GM11168 (cell line): ENCODE data around the gene GRK4.

Experiments used
- in situ Hi-C: fragments of 300-500 bp; cut with MboI; formaldehyde crosslinking; loops from one replicate; pipeline ENCODE4 v1.12.0; 2022; ENCODE audit warnings: low sequenced_read_pairs; ENCODE audit not compliant: unreplicated experiment

Gene GRK4

GRCh38 chr4:3085948-3086670 lies 122.7 kb downstream of the GRK4 start:
- in situ Hi-C loops = no loop called here

DNA sequence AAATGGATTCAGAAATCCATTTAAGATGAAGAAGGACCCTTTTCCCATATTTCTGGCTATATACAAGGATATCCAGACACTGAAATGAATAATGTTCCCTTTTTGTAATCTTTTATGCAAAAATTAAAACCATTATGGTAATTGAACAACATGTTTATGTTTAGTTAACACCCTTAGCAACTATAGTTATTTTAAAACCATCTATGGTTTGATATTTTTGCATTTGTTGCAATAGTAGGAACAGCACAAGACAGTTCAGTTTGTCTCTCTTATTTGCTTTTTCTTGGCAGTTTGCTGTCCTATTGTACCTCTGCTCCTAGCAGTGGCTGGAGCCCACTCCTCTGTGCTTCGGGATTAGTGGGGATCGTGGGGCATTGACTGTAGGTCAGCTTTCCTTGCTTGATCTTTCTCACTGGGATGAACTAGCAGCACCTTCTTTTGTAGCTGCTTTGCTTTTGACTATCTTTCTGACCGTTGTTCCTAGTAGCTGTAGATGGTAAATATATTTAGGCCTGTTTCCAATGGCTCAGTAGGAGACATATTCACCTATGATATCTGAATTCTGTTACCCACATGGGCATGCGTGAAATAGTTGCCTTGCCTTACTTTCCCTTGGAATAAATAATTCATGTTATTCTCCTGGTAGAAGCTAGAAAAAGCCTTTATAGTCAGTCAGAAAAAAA lies 123.9 kb downstream of the GRK4 start:
- in situ Hi-C loops = no loop called here
